Measurements from ENCODE around the gene MCTP1.

MCTP1 gene

DNA sequence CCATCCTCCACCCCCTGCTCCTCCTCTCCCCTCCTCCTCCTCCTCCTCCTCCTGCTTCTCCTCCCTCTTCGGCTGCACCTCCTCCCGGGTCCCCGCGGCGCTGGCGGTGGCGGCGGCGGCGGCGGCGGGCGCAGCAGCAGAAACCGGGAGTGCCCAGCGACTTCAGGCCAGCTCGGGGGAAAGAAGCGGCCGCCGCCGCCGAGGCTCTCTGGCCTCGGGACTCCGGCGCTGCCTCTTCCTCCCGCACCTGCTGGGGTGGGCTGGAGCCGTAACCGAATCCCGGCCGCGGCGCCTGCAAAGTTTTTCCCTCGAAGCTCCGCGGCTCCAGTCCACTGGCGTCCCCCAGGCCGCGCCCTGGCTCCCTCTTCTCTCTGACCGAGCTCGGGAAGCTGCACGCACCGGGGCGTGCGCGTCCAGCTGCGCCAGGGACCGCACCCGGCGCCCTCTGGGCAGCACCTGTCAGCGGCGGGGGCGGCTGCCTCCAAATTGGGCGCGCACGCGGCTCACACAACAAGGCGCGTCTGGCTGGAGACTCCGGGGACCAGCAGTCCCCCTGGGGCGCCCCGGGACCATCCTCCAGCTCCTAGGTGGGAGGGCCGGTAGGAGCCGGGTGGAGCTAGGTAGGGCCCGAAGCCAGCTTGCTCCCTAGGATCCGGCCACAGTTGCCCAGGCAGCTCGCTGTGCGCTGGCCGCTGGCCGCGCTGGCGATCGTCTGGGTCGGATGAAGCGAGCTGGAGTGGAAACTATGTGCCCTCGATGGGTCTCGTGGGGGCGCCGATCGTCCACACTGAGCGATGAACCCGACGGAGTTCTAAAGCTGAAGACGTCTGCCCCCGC, at the start of gene MCTP1:
MCTP1 (minus strand) TSS at position 523 of the 837 bp plus-strand sequence.
- DNase-seq: peak; percentile 8

DNA sequence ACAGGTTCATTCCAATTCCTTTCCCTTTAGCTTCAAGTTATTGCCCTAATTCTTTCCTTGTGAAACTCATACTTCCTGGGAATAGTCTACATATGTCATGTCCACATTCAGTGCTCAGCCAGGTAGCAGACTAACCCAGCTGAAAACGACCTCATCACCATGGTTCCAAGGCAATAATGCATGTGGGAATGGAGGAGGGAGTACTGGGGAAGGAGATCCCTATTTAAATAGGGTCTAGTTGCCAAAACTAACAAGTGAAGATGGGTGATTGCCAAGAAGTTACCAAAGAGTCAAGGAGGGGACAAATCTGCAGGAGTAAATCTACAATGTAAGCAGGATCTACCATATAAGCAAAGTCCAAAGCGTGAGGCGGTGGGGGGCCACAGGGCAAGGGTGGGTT, 47.3 kb upstream of the MCTP1 start:
- DNase-seq: no peak

DNA sequence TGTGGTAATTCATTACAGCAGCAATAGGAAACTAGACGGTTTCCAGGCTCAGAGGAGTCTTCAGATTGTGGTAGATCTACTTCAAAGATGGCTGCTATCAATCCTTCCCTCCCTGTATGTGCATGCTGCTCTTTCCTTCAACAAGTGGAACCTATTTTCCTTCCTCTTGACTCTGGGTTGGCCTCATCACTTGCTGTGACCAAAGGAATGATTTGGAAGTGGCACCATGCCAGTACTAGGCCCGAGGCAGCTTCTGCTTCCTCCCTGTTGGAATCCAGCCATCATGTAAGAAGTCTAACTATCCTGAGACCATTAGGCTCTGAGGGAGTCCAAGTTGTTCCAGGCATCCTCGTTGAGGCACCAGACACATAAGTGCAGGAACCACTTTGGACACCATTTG, 46.5 kb upstream of the MCTP1 start:
- DNase-seq: no peak

DNA sequence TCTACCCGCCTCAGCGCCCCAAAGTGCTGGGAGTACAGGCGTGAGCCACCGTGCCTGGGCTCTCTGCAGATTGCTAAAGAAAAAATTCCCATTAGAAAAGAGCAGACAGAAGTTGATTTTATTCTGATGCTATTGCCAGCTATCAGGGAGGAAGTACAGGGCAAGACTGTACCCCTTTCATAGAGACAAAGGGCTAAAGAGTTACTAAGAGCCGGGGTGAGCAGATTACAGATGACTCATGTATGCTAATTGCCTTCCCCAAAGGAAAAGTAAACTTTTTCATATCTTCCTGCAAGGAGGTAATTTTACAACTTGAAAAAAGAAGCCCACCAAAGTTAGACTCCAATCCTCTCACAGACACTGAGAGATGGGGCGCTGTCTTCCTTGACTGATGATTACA, 42.3 kb upstream of the MCTP1 start:
- DNase-seq: no peak

DNA sequence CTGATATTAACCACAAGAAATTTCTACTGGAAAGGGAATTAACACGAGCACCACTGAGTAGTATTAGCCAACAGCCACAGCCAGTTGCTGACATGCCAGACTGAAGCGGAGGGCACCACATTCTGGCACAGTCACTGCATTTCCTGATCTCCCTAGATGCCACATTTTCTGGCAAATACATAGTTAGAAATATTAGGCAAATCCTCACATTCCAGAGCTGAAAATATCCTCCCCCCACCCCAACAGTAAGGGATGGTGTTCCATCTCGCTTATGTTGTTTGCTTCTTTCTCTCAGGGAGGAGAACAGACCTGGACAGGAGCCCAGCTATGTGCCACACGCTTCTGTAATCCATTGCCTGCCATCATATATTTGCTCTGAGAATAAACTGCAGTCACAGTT, 32.8 kb upstream of the MCTP1 start:
- DNase-seq: no peak

DNA sequence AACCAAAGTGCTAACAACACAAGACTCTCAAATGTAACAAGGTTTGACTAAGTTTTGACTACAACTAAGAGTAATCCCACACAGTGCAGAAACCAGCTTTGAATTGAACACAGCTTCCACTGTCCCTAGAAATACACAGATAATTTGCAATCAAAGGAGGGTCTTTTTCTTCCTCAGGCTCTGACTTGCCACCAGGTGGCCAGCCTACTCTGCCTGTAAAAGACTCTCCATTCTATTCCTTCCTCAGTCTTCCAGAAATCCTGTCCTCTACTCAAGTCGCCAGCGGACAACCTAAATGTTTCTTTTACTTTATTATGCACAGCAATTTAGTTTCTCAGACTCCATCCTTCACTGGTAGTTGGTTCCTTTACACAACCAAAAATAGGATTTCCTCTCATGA, 32.2 kb upstream of the MCTP1 start:
- no peak for DNase-seq

DNA sequence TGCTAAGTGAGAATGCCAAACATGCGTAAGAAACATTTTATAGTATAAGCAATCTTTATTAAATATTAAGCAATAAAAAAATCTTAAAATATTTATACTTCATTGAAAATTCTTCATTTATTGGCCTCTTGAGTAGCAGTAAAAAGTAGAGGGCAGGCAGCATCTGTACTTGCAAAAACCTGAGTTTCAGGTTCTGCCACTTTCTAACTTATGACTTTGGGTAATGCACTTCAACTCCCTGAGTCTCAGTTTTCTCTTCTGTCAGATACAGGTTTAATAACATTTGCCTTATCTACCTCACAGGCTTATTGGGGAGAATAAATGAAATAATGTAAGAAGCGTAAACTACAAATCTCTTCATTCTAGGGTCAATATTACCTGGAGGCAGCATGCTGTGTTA, 19.8 kb upstream of the MCTP1 start:
- DNase-seq: no peak

DNA sequence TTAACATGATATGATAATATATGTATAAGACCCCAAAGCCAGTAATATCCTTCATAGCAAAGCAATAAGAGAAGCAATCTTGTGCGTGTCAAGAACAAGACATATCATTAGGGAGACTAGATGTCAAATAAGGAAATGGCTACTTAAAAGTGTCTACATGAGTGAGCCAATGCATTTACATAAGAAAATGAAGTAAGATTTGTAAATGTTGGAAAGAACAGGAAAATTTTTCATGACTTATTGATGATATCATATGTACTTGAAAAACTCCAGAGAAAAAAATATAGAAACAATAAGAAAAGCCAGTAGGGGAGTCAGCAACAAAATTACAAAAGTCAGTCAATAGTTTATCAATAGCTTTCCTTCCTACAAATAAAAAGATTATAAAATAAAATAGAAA, 13.8 kb upstream of the MCTP1 start:
- DNase-seq: no peak

DNA sequence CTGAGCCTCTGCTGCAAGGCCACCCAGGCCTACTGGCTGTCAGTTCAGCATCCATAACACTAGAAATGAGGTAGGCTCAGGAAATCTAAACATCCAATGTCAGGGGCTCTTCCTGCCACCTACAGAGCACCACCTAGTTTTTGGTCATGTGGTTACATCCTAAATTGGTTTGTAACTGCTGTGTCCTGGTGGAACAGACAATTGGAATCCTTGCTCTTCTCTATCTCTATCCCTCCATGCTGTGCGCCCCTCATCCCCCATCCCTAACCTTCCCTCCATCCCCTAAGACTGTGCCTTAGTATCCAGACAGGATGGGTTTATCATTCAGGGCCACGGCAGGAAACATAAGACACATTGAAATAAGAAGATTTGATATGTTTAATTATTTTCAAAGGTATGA, 11.4 kb upstream of the MCTP1 start:
- DNase-seq: no peak

DNA sequence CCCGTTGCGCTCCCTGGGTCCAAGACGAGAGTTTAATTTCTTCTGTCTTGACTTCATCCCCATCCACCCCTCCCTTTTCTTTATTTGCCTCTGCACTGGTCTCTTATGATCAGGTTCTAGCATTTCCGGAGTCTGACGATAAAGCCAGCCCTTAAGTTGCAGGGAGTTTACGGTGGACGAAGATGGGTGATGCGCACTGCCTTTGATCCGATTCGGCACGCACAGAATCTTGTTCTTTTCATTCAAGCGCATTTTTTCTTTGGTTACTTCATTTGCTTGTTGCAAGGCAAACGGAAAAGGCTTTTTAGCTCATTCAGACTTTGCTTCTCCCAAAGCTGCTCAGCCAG, 488 bp upstream of the MCTP1 start:
- no peak for DNase-seq

DNA sequence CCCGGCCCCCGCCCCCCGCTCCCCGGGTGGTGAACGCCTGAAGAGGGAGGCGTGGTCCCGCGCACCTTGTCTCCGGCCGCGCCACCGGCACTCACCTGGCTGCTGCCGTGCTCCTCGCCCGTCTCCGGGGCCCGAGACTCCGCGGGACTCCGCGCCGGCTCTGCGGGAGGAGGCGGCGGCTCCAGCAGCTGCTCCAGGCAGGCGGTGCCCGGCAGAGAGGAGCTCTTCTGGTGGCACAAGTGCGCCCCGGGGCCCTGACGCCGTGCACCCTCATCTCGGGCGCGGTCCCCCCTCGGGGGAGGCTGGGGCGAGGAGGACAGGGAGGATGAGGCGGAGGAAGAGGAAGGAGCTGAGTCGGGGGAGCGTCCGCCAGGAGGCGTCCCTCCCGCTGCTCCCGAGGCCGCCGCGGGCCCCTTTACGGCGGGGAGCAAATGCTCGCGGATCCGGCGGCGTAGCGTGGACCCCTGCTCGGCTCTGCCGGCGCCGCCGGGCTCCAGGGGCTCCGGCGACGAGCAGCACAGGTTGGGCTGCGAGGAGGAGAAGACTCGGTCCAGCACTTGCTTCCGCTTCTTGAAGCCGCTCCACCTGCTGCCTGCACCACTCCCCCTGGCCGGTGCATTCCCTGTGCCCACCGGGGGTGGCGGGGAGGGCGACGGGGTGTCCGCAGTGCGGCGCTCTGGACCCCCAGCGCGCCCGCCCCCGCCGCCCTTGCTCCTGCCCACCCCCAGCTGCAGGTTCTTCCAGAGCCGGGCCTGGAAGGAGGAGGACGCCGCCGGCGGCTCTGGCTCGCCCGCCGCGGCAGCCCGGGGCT, 928 bp downstream of the MCTP1 start:
- DNase-seq: peak; percentile 25

DNA sequence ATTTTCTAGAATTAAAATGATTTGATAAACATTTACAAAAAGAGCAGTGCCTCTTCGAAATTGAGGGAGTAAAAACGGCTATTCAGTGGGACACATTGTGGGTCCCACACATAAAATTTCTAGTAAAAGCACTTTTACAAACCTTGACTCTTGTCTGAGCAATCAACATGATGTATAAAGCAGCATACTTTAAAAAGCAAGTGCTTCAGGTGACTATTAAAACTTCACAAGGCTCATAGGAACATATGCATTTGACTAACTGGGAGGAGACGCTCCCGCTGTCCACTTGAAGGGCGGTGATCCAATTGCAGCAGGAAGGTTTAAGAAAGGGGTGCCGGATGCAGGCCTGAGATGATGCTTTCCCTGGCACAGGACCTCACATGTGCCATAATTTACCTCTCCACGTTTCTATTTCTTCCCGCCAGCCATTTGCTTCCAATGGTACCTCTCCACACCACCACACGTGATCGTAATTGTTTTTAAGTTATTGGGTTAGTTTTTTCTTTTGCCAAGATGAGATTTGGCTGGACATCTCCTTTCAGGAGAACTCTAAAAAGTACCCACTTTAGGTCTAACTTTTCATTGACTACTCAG, 1.8 kb downstream of the MCTP1 start:
- no peak for DNase-seq

DNA sequence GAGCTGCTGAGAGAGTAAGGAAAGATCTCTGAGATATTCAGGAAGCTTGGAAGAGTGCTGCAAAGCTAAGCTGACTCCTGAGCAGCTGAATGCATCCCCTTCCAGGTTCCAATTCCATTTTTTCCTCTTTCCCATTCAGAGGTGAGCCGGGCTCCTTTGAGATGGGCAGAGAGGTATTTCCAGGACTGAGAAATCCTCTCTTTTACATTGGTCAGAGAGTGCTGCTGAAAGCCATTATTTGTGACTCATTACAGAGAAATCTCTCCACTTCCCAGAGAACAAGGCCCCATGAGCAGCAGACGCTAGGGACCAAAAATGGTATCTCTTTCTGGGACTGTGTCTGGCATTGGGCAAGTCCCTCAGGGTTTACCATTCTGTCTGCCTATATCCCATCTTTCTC, 3.7 kb downstream of the MCTP1 start:
- no peak for DNase-seq

DNA sequence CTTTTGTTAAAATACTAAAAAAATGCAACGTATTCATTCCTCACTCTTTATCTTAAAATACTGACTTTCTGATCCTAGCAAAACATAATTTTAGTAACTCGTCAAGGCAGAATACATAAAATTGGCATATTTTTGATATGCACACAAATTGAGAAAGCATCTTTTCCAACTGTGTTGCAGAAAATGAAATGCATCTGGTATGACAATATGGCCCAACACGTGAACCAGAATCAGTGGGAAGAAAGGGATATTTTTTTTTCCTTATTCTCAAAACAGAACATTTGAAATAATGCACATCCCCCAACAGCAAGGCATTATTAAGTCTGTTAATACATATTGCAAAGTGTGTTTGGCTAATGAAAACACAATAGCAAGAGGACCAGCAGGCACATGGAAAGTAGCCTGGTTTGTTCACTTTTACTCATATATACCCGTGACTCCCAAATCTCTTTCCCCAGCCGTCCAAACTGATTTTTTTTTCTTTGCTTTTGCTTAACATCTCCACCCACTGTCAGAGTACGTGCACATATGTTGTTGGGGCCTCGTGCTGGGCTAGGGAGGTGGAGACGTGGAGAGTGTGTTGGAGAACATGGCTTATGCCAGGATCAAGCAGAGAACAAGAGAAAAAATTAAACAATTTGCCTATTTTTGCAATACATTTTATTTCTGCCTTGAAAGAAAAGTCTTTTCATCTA, 4.3 kb downstream of the MCTP1 start:
- no peak for DNase-seq

DNA sequence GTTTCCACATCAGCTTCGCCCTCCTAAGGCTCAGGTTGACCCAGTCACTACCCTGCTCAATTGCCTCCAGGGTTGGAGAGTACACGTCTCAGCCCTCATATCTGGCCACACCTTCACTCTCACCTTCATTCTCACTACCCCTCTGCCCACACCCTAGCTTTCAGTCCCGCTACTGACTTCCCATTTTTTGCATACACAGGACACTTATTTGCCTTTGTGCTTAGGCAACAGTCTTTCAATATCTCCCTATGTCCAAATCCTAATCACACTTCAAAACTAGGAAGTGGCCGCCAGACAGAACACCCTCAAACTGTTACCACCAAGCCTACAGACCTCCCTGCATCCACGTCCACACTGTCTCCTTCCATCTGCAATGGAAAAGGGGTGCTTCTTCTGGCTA, 10.9 kb downstream of the MCTP1 start:
- no peak for DNase-seq

DNA sequence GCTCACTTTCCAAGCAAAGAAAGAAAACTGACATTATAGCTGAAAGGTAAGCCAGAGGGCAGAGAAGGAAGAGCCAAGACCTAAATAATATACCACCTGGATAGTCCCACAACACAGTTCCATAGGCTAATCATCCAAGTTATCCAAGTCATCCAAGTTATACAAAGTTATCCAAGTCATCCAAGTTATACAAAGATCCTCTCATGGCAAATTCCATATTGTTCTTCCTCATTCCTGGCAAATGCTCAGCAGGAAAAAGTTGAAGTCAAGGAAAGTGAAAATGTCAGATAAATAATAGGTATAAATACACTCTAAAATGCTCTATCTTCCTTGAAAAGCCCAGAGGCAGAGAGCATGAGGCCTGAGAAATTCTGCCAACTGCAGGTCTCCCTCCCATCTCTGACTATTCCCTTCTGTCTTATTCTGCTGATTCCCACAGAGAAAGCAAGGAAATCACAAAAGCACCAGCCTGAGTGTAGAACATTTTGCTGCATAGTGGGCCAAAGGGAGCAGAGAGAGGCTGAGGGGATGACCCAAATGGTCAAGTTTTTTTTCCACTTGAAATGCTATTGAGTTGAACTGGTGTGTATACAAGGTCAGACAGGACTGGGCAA, 12.5 kb downstream of the MCTP1 start:
- DNase-seq: no peak

DNA sequence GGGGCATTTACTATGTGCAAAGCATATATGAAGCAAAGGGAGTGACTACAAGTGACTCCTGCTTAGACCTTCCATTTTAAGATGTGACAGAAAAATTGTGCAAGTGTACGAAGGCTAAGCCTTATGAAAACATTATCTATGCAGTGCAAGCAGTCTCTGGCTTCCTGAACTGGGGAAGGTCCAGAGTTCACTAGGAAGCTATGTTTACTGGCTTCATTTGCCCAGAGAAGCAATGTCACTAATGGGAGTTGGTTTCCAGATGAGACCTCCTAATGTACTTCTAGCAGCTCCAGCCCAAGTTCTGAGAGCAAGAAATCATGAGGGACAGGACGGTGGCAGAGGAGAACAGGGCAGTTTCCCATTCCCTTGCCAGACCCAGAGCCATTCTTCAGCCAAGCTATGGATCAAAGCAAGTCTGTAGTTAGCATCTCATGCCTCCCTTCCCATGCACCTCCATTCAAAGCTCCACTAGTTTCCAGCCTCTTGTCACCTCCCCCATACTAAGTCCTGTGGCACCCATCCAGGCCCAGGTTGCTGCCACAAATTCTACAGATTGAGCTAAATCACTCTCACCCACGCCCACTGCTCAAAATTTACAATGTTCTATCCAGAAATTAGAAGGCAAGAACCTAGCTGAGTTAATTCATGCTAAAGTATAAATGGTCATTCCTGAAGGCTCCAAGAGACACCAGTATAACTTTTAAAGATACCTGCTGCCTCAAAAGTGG, 21.8 kb downstream of the MCTP1 start:
- DNase-seq: no peak

DNA sequence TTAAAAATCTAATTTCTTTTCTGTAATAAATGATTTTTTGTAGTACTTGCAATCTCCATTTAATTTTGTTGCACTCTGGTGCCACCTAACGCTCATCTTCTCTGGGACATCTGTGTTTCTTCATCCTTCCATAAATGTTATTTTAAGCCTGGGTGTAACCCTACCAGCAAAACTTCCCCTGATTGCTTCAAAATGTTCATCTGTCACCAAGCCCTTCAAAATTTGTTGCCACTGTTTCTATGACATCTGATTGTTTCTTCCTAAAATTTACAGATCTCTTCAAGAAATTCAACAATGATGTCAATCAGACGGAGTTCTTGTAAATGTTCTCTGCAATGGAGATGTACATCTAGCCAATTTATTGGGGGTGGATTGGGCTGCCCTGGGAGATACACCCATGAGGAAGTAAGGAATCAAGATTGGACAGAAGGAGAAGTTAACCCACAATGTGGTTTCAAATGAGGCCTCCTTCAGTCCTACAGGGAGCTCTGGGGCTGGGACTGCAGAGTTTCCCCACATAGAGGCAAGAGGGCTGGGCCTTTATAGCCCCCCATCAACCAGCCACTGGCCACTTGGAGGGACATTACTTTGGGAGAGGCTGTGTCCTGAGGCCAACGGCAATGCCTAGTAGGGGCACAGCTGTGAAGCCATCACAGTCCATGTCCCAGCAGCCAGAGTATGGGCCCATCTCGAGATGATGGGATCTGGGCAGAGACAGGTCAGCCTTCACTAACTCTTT, 23.3 kb downstream of the MCTP1 start:
- no peak for DNase-seq

DNA sequence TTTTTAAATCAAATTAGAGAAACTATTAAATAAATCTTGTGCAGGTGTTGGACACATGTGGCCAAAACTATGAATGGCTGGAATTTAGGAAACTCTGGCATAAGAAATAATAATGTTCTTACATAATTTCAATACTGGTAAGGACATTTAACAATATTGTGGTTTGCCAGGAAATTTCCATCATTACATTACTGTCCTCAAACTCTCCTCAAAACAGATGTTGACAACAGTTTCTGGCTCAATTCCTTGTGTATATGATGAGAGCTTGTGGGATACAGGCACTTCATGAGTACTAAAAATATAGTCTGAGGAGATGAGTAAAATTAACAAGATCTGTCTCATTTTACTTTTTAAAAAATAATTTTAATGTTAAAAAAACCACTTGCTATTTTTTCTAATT, 27.9 kb downstream of the MCTP1 start:
- DNase-seq: no peak

DNA sequence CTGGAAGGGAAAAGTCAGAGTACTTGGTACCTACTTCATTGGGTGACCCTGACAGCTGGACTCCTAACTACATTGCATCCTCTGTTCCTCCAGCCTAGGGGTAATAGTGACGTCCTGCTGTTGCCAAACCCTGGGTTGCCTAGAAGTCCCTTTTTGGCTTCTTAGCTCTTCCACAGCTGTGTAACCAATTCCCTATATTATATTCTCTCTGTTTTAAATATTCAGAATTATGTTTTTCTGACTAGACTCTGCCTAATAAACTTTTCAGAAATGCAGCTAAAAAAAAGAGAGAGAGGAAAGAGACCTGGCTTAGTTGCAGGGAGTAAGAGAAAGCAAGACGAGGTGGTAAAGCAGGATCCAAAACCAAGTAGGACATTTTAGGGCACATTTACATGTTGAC, 28.4 kb downstream of the MCTP1 start:
- no peak for DNase-seq

DNA sequence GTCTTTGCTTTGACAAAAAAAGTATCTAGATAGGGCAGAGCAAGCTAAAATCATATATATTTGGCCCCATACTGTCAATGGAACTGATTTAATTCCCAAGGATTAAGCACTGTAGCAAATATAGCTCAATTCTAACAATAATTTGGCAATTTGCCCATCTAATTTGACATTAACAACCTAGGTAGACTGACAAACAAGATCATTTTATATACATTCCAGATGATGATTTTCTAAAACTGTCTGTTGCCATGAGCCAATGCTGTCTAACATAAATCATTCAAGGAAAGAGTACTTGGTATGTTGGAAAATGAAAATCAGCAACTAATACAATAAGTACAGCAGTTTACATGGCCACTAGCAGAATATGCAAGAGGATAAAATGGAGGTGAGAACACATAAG, 32.1 kb downstream of the MCTP1 start:
- DNase-seq: no peak

DNA sequence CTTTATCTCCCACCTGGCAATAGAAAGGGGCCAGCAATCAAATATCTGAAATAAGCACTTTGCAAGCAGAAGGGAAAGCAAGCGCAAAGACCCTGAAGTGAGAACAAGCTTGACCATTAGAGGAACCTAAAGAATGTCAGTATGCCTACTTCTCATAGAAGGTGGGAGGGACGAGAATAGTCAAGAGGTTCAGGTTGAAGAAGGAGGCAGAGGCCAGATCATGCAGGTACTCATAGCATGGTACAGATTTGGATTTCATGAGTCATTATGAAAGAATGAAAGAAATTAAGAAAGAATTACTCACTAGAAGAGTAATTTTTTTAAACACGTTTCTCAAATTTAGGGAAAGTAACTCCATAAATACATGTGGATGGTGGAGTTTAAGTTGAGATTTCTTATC, 33.7 kb downstream of the MCTP1 start:
- DNase-seq: no peak
